Activated CD4-positive, alpha-beta T cell treated with anti-CD3 and anti-CD28 coated beads, Interleukin-10, Interleukin-2, amounts not matched to agents 100 ng/mL and 50 ng/mL, durations not matched to agents 16 hours and 8 hours (primary cell): ENCODE measurements around the gene NET1.

Experiments
- DNase-seq: peaks from one replicate; pipeline ENCODE4 v3.0.0-alpha.2; 2020

The NET1 gene

DNA sequence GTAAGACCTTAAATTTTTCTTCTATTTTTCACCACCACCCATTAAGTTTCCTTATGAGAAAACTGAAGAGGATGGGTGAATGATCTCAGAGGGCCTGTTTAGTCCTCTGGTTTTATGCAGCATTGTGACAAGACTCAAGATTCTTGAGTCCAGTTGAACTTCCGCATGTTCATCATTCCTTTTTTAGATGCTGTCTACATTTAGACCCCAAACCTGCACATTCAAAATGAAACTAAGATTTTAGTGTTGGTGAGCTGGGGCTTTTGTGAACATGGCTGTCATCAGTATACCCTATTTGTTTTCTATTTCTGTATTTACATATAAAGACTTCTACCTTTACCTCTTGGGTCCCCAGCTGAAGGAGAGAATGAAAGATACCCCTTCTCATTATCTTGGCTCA, 31.1 kb downstream of the NET1 start:
- DNase-seq: peak; percentile 89

DNA sequence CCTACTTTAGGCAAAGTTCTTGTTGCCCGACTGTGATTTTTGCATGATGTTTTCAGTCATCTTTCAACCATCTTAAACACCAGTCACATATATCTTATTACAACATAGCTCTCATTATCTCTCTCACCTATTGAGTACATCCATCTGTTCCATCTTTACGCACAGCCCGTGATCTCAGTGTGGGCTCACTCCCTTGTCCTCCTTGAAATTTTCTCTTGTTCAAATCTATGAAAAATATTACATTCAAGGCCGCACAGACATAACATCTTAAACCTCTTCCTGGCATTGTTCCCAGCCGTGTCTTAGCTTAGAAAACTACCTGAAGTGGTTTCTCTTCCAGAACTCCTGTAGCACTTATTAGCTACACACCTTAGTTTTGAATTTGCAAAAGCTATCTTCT, 32.6 kb downstream of the NET1 start:
- no peak for DNase-seq

DNA sequence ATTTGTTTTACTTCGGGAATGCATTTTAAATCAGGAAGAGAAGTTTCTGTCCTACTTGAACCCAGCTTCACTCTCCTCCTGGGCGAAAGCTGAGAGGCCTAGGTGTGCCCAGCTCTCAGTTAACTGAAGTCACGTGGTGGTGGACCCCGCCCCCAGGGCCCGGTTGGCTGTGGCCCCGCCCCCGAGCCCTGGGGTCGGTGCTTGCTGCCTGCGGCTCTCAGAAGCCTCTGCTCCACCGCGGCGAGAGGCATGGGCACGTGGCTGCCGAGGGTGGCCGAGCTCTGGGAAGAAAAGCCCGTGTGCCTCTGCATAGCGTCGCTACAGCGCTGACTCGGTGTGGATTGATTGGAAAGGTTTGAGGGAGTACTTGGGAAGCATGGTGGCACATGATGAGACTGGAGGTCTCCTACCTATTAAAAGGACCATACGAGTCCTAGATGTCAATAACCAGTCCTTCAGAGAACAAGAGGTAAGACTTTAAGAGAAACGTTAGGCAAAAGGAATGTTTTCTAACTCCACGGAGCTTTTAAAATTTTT, 34.1 kb downstream of the NET1 start:
- DNase-seq: peak; percentile 87

DNA sequence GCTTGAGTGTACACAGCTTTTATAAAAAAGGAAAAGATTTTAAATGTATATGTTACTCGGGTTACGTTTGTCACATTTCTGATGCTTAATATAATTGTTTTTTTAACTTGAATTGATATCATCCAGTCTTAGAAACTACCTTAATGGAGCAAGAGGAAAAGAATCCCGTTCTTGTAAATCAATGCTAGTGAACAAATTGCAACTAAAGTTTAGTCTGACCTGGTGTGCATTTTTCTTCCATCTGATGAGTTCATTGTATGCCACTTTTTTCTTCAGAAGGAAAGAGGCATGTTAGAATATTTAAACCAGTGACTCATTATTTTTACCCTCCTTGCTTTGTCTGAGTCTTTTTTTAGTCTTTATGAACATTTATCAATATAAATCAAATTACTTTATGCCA, 34.7 kb downstream of the NET1 start:
- DNase-seq: peak; percentile 19

DNA sequence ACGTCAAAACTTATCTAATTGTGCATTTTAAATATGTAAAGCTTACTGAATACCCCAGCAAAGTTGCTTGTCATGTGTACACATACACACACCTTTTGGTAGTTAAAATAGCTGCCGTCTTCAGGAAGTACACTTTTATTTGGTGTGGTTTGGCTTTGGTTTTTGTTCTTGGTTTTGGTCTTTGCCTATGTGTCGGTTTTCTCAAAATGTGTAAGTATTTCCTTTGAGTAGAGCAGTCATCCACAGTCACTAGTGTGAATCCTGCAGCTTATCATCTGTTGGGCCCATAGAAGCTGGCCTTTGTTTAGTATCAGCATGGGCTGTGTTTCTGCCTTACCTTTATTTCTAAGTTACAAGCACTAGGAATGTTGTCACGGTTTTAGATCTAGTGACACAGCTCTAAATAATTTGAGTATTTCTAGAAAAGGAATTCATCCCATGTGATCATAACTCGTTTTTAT, 35.3 kb downstream of the NET1 start:
- peak; percentile 92 for DNase-seq

DNA sequence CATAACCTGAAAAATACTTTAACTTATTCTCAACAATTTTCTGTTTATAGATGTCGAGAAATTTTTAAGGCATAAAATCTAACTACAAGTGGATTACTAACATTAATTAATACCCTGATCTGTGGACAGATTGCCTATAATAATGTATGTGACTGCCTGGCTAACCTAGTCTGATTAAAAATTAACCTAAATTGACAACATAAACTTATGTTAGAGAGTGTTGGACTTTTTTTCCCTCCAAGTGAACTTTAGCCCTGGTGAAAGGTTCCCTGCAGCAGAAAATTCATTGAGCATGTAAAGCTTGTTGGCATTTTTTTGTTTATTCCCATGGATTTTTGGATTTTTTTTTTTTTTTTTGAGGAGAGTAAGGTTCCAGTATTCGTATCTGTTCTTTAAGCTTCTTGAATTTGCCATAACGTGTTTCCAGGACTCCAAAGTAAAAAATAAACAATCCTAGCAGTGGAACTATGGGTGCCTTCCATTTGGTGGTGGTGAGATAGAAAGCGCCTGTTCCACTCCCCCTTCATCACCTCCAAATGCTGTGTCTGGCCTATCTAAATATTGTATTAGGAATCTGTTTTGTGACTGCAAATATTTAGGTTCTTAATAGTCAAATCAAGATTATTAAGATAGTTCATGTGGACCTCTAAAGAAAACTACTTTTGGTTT, 36.1 kb downstream of the NET1 start:
- DNase-seq: no peak

DNA sequence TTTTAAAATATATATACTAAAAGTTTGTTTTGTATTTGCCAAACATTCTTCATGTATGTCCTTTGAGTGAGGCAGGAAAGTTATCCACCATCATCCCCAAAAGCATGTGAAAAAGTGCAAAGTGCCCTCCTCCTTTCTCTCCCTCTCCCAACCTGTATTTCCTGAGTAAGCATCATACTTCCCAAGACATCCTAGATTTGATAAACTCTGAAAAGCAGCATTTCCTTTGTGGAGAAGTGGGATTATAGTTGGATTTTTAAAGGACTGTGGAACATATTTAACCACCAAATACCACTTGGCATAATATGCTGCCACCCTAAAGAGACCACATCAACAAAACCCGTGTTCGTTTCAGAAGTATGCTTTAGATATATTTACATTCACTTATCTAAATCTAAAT, 36.9 kb downstream of the NET1 start:
- no peak for DNase-seq

DNA sequence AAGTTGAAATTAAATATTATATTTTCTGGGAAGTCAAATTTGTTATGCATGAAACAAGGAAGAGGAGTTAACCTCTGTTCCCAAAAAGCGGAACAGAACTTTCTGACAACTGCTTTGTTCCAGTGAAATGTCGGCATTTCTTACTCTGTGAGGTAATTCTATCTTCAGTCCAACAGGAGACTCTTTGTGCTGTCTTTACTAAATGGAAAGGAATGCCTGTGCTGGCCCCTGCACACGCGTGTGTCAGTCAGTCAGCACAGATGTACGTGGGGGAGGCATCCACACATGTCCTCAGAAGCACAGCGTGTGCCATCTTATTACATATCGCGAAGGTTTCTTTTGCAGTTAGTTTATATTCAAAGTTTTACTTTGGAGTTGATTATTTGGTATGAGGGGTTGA, 37.5 kb downstream of the NET1 start:
- no peak for DNase-seq

DNA sequence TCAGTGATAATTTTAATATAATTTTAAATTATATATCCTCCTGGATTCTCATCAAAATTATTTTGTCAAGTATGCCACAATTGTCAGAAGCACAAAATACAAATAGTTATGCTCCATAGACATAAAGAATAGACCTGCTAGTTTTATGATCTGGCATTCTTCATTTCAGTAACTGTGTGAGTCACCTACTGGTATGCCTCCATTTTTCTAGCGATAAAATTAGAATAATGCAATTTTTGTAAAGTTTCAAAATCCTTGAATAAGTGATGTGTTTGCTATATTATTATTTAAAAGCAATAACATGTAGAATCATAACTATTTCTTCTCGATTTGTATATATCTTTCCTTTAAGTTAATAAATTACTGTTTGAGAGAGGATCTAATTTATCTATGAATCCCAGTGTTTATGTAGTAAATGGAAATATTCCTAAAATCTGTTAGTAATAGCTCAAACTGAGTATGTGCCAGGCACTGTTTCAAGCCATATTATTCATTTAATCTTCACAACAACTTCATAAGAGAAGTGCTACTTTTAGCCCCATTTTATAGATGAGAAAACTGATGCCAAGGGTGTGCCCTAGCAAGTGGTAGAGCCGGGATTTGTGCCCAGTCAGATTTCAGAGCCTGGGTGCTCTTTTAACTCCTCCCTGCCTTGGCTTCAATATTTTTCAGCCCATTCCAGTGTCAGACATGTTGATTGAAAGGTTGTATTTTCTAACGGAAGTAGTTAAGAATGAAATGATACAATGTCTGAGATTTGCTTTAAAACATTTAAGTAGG, 38.4 kb downstream of the NET1 start:
- DNase-seq: no peak

DNA sequence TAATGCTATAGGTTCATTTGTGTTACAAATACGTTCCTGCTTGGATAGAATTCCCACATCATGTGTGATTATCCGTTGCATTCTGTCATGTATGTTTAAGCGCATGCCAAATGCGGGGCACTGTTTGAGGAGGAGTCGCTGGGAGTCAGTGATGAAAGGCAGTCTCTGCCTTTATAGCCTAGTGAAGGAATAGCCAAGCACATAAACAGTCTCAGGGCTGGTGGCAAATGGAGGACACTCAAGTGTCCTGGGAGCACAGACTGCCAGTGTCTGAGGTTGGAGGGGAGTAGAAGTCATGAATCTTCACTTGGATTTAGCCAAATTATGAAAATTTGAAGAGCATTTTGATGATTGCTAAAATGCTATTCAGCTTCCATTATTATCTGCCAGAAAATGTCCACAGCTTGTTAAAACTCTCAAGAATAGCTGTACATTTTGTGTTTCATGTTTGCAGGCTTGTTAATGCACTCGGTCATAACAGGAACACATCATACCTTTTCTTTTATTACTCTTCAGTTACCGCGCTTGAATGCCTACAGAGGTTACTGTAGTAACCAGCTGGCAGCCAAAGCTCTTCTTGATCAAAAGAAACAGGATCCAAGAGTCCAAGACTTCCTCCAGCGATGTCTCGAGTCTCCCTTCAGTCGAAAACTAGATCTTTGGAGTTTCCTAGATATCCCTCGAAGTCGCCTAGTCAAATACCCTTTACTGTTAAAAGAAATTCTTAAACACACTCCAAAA, 41.6 kb downstream of the NET1 start:
- no peak for DNase-seq

DNA sequence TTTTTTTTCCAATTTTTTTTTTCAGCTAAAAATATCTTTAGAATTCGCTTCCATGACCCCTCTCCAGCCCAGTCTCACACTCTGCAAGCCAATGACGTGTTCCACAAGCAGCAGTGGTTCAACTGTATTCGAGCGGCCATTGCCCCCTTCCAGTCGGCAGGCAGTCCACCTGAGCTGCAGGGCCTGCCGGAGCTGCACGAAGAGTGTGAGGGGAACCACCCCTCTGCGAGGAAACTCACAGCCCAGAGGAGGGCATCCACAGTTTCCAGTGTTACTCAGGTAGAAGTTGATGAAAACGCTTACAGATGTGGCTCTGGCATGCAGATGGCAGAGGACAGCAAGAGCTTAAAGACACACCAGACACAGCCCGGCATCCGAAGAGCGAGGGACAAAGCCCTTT, 44.2 kb downstream of the NET1 start:
- DNase-seq: no peak

DNA sequence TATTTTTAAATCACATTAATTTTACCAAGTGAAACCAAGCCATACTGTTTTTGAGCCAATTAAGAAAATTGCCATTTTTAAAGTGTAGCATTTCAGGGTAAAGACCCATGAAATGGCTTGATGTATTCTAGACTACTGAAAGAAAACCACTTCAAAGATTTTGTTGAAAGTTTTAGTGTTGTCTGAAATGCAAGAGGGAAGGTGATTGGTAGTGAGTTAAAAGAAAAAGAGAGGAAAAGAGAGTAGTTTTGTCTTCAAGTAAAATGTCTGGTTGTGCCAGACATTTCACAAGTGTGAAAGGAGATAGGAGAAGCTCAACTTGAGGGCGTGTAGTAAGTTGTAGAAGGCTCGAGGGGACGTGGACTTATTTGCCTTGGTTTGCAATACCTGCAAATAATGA, 45.4 kb downstream of the NET1 start:
- DNase-seq: no peak

DNA sequence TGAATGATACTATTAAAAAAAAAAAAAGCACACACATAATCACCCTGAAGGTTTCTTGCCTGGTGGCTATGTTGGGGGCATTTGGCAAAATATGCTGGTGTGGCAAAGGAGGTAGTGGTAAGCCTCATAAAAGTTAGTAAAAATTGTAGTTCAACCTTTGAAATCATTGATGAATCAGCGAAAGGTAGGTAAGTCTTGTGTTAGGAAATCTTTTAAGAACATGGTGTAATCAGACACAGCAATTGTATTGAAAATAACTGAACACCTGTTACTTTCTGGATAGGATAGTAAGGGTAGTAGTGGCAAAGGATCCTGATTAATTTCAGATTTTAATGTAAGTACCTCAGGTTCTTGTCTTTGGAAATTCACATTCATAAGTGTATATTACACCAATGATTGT, 46.1 kb downstream of the NET1 start:
- DNase-seq: no peak

DNA sequence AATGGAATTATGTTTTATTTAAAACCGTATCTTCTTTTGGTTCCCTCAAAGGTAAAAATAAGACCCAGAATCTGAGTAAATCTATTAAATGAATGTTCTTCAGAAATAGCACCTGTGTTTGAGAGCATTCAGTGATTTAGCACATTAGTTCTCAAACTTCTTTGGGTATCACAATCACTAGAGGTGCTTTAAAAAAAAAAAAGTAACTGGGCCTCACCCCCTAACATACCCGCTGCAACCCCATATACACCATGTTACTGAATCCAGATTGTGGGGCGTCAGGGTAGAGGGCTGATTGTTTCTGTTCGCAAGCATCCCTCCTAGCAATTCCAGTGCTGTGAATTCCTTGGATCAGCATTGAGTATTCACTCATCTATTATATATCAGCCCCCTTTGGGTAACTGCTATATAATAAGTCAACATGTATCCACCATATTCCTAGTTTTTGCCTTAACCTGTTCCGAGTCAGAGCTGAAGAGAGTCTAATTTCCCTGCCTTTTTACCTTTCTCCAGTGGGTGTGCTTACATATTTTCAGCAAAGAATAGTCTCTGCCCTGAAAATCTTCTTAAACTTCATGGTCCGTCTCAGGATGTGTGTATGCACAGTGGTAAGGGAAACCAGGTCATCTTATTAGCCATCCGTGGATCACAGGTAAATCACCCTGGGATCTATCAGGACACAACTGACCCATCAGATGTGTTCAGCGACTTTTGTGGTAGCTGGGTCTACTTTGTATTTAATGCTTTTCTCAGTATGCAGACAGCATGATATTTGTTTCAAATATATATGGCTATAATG, 46.8 kb downstream of the NET1 start:
- DNase-seq: no peak

DNA sequence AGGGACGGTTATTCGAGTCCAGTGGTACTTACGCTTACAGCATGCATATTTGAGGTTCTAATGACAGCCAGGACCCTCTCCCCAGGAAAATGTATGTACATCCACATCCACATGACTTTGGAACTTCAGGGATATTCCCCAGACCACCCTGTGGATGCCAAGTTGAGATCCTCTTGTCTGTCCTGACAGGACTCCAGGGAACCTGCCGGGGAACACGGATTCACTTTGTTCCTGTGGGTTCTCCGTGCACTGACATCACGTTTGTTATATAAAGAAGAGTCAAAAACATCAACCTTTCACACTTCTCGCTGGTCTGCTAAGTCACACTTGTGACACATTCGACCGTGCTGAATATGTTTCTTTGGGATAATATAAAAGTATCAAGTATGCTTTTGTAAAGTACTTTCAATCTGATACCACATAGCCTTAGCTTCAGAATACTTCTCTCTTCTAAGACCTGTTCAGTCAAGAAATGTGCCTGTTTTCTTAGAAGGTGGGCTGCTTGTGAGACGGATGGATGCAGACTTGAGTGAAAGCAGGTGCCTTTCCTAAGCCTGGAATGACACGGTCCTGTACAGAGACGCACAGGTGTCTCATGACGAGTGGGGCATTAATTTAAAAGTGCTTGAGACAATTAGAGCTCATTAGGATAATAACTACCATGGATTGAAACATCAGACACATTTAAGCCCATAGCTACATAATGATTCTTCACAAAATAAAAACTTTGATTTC, 48.3 kb downstream of the NET1 start:
- no peak for DNase-seq

DNA sequence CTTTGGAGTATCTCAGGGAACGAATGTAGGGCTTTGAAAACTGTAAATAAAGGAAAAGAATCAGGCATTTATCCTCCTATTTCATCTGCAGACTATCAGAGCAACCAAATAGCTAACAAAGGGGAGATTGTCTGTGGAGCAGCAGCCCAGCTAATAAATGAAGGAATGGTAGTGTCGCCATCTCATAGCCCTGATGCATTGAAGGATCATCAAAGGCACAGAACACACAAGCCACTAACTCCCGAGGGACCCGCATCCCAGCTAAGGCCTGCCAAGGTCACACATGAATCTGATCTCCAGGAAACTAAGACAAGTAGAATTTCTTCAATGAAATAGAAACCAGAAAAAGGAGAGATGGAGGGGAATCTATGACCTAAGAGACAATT, 48.8 kb downstream of the NET1 start:
- DNase-seq: no peak

DNA sequence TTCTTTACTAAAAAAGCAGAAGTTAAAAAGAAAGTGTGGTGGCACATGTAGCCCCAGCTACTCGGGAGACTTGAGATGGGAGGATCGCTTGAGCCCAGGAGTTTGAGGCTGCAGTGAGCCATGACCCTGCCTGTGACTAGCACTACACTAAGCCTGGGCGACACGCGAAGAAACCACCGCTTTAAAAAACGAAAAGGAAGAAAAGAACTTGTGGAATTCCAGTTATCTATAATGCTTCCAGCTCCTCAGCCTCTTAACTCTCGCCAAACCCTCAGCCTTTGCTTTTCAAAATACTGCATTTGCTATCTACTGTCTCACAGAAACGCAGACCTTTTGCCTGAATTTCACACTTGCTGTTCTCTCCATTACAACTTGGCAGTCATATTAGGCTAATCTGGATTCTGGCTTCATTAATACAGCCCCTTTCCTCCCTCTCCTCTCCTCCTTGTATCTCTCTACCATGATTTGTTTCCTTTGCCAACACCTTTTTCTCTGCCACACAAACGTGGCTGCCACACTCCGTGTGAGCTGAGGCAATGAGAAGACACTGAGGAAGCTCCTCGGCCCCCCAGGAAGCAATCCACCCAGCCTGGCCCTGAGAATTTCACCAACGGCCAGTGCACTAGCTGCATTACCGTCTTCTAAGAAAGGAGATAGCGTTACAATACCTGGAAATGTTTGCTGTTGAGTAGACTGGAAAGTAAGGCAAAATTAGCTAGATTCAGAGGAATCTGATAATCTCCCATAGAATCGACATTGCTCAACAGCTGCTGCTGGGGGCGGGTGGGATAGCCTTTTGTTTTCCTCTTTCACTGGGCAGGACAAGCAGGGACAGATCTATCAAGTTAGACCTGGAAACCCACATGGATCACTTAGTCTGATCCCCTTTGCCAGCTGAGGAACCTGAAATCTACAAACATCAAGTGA, 49.8 kb downstream of the NET1 start:
- no peak for DNase-seq

DNA sequence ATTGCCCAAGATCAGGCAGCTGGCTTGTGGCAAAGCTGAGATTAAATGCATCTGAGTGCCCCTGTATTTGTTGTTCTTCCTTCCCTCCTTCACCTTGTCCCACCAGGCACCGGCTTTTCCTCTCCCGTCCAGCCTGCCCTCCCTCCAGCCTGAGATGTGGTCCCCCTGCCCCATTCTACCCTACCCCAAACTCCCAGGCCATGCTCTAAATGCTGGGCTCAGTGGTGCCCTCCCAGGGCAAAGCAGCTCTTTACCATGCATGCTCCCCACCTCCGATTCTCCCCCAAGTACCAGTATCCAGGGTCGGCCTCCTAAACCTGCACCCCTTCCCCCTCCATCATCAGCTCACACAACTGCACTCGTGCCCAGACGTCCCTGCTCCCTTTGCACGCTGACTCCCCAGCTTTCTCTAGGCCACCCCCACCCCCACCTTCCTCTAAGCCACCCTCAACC, 50.5 kb downstream of the NET1 start:
- DNase-seq: no peak

DNA sequence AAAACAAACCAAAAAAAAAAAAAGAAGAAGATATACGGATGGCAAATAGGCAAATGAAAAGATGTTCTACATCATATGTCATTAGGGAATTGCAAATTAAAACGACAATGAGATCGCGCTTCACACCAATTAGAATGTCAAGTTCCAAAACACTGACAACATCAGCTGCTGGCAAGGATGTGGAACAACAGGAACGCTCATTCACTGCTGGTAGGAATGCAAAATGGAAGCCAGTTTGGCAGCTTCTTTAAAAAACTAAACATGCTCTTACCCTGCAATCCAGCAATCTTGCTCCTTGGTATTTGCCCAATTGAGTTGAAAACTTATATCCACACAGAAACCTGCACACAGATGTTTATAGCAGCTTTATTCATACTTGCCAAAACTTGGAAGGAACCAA, 52.2 kb downstream of the NET1 start:
- no peak for DNase-seq

DNA sequence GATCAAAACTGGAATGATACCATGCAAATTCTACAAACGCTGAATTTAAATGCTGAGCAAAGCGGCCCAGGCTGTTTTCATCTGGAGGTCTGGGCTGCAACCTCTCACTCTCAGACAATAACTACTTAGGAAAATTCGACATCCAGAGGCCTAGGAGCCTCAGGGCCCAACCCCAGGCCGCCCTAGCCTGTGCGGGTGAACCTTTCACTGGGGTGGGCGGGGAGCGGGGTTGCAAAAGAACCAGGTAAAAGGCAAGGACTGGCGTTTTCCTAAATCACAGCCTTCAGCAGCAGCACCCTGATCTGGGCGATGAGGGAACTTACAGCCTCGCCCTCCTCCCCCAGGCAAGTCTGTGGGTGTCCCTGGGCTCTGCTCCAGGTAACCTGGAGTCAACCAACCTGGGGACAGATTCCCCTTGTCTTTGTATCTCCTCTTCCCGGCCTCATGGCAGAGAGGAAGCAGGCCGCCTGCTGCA, 53.7 kb downstream of the NET1 start:
- no peak for DNase-seq
